Effector CD4-positive, alpha-beta T cell (primary cell): ENCODE measurements around the gene PLD2.
A peak's percentile ranks its signal among the peaks of the same experiment; 100 is the strongest.

Experiments used
- DNase-seq: peaks from one replicate; pipeline ENCODE4 v3.0.0-alpha.2; 2020
- total RNA-seq: gene quantifications from one replicate; lab custom pipeline; 2026; lab: John Stamatoyannopoulos, UW

The PLD2 gene, protein sequence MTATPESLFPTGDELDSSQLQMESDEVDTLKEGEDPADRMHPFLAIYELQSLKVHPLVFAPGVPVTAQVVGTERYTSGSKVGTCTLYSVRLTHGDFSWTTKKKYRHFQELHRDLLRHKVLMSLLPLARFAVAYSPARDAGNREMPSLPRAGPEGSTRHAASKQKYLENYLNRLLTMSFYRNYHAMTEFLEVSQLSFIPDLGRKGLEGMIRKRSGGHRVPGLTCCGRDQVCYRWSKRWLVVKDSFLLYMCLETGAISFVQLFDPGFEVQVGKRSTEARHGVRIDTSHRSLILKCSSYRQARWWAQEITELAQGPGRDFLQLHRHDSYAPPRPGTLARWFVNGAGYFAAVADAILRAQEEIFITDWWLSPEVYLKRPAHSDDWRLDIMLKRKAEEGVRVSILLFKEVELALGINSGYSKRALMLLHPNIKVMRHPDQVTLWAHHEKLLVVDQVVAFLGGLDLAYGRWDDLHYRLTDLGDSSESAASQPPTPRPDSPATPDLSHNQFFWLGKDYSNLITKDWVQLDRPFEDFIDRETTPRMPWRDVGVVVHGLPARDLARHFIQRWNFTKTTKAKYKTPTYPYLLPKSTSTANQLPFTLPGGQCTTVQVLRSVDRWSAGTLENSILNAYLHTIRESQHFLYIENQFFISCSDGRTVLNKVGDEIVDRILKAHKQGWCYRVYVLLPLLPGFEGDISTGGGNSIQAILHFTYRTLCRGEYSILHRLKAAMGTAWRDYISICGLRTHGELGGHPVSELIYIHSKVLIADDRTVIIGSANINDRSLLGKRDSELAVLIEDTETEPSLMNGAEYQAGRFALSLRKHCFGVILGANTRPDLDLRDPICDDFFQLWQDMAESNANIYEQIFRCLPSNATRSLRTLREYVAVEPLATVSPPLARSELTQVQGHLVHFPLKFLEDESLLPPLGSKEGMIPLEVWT
- total RNA-seq: 24.2 reads per million, percentile 51 among the genes with 10 or more reads in this experiment

DNA sequence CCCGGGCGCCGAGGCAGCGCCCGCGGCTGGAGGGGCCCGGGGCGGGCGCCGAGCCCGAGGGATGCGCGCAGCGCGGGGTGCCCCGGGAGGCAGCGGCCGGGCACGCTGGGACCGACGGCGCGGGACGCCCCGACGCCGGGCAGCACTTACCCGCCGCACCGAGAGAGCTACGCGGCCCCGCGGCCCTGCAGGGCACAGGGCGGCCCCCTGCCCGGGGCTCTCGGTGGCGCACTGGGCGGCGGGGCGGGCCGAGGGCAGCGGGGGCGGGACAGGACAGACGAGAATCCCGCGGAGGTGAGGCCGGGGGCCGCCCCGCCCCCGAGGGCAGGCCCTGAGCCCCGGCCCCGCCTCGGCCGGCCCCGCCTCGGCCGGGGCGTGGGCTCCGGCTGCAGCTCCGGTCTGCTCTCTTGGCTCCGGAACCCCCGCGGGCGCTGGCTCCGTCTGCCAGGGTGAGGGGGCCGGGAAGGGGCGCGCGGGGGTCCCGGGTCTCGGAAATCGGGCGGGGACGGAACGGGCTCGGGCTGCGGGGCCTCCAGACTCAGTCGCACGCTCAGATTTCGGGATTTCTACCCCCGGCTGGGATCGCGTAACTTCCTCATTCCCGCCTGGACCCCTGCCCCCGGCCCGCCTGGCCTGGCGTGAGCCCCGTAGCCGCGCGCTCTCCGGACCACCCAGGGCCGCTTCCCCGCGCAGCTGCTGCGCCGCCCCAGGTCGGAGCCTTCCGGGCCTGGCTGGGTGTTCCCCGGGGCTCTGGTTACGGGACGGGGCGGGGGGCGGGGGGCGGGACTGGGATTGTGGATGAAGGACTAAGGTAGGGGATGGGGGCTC, at the start of gene PLD2:
TSS of gene PLD2 (plus strand) at position 376 of the 828 bp plus-strand sequence. CDS start 621 bp downstream, outside the sequence.
- peak; percentile 82 for DNase-seq

DNA sequence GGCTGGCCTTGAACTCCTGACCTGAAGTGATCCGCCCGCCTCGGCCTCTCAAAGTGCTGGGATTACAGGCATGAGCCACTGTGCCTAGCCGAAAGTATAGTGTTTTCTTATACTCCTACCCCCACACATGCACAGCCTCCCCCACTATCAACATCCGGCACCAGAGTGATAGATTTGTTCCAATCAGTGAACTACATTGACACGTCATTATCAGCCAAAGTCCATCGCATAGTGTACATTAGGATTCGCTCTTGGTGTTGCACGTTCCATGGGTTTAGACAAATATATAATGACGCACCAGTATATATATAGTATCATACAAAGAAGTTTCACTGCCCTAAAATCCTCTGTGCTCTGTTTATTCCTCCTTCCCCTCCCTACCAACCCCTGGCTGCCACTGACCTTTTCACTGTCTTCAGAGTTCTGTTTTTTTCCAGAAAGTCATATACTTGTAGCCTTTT, 47.1 kb upstream of the PLD2 start:
- DNase-seq: no peak

DNA sequence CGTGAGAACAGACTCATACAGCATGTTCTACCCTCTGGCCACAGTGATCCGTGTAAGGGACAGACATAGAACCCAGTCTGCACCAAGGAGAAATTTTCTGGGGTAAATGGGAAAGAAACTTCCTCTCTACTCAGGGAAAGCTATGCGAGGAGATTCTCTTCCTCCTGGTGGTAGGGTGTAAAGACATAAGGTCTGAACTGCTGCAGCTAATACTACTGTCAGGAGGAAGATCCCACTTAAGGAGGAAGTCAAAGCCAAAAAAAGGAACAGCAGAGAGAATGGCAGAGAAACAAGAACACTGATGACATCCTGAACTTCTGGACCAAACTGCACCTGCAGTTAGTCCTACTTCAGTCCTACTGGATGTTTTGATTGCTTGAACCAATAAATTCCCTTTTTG, 42.4 kb upstream of the PLD2 start:
- DNase-seq: no peak

DNA sequence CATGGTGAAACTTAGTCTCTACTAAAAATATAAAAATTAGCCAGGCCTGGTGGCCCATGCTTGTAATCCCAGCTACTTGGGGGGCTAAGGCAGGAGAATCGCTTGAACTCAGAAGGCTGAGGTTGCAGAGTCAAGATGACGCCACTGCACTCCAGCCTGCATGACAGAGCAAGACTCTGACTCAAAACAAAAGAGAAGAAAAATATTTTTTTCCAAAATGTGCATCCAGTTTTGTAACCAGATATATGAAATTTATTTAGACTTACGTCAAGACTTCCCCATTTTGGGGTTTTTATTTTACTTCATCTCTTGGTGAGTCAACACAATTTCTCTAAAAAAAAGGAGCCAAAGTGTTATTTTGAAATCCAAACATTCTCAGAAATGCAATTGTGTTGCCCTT, 40.8 kb upstream of the PLD2 start:
- DNase-seq: no peak

DNA sequence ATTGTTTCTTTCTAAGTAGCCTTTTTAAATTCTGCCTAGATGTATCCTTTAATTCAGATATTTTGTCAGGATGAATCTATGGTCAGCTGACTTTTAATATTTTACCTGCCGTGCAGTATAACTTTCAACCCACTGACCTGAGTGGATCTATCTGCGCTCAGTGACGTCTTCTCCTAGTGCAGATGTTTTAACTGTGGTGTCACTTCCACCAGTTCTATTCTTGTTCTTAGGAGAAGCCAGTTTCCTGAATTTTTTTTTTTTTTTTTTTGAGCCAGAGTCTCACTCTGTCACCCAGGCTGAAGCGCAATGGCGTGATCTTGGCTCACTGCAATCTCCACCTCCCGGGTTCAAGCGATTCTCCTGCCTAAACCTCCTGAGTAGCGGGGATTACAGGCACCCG, 40.2 kb upstream of the PLD2 start:
- DNase-seq: no peak

DNA sequence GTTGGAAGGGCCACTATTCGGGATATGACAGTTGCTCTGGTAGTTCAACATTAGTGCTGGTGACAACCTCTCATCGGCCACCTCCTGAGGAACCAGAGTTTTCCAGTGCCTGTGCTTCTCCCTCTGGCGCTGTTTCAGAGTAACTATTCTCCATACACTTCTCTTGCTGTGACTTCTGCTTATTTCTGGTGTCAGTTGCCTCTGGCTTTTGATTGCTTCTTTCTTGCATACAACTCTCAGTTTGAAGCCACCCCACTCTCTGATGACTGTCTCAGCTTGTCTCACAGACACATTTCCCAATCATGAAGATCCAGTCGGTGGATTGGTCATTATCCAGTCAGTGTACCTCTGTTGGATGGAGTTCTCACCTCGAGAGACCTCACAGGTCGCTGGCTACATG, 38.7 kb upstream of the PLD2 start:
- DNase-seq: no peak

DNA sequence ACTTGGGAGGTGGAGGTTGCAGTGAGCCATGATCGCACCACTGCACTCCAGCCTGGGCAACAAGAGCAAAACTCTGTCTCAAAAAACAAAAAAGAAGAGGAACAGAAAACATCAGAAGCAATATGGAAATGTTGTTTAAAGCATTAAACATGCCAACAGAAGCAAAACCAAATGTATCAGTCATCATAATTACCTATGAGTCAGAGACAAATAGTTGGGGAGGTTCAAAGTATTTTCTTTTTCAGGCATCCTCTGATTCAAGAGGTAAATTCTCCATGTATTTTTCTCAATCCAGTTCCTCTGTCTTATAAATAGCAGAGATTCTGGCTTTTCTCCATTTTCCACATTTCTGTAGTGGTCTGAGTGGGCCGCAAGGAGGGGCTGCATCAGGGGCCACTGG, 37.3 kb upstream of the PLD2 start:
- no peak for DNase-seq

DNA sequence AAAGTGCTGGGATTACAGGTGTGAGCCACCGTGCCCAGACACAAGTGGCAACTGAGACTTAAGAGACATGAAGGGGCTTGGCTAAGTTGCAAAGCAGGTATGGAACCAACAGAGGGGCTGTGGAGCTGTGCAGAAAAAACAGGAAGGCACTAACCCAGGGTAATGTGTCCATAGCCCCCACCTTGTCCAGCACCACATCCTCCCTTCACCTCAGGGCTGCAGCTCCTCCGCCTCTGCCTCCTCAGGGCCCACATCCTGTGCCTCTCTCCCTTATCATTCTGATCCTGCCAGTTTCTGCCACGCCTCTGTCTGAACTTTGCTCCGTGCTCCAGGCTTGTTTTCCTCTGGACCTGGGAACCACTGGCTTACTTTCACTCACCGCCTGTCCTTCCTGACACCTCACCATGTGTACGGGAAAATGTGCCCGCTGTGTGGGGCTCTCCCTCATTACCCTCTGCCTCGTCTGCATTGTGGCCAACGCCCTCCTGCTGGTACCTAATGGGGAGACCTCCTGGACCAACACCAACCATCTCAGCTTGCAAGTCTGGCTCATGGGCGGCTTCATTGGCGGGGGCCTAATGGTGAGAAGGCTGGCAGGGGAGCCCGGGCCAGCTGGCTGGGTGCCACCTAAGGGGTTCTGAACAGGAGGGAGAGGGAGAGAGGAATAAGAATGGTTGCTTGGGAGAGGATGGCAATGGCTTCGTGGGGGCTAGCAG, 35.3 kb upstream of the PLD2 start, which contains the start of gene TM4SF5:
TSS of gene TM4SF5 (plus strand) at position 368 of the 716 bp plus-strand sequence. CDS start at position 405, 37 bp downstream.
- no peak for DNase-seq

DNA sequence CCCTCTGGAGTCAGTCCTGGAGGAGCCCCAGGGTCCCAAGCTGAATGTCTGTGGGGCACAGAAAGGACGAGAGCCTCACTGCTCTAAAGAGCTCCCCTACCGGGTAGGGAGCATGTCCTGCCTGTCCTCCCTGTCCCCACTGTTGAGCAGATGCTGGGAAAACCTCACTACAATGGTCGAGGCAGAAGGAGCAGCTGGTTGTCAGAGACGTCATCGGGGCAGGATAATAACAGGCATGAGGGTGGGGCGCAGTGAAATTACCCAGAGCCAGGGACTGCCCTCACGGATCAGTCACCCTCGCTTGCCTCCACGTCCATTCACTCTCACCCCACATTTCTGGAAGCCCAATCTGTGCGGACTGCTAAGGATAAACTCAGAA, 34.7 kb upstream of the PLD2 start:
- no peak for DNase-seq

DNA sequence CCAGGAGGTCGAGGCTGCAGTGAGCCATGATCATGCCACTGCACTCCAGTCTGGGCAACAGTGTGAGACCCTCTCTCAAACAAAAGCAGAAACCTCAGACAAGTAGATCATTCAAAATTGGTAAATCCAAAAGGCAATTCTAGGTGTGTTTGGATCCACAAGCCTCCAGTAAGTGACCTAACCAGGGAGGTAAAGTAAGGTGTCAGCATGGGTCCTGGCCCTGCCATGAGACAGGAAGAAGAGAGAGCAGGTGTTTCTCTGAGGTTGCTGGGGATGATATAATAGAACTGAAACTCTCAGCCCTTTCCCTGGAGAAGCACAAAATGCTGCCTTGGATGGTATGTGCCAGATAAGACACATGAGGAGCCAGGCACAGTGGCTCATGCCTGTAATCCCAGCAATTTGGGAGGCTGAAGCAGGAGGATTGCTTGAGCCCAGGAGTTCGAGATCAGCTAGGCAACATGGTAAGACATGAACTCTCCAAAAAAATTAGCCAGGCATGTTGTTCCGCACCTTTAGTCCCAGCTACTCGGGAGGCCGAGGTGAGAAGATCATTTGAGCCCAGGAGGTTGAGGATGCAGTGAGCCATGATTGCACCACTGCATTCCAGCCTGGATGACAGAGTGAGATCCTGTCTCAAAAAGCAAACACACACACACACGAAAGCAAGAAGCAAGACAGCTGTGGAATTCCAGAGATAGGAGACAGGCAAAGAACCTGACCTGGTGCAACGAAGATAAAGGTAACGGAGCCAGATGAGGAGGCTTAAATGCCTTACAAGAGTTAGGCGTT, 28.8 kb upstream of the PLD2 start:
- DNase-seq: no peak

DNA sequence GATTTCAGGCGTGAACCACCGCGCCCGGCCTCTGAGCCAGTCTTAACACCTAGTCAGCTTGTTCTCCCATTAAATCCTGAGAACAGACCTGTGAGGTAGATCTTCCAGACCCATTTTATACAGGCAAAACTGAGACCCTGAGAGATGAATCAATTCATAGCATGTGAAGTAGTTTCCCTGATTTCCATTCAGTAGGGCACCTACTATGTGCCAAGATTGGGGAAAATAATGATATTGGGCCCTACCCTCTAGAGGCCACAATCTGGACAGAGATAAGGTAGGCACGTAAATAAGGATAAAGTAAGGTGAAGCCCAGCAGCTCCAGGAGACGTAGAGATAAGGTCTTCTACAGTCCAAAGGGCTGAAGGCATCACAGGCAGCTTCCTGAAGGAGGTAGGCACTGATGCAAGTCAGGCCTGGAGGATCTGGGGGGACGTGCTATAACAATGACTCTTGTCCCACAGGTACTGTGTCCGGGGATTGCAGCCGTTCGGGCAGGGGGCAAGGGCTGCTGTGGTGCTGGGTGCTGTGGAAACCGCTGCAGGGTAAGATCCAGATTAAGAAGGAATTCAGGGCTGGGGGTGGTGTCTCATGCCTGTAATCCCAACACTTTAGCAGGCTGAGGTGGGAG, 26.5 kb upstream of the PLD2 start:
- no peak for DNase-seq

DNA sequence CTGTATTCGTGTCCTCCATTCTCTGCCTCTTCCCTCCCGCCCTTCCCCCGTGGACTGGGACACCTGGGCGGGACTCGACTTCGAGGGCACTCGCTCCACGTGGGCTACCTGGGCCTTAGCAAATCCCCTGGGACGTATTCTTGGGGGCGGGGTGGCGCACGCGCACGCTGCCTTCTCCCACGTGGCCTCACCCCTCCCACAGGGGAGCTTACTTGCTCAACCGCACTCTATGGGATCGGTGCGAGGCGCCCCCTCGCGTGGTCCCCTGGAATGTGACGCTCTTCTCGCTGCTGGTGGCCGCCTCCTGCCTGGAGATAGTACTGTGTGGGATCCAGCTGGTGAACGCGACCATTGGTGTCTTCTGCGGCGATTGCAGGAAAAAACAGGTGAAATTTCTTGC, 24.3 kb upstream of the PLD2 start:
- no peak for DNase-seq

DNA sequence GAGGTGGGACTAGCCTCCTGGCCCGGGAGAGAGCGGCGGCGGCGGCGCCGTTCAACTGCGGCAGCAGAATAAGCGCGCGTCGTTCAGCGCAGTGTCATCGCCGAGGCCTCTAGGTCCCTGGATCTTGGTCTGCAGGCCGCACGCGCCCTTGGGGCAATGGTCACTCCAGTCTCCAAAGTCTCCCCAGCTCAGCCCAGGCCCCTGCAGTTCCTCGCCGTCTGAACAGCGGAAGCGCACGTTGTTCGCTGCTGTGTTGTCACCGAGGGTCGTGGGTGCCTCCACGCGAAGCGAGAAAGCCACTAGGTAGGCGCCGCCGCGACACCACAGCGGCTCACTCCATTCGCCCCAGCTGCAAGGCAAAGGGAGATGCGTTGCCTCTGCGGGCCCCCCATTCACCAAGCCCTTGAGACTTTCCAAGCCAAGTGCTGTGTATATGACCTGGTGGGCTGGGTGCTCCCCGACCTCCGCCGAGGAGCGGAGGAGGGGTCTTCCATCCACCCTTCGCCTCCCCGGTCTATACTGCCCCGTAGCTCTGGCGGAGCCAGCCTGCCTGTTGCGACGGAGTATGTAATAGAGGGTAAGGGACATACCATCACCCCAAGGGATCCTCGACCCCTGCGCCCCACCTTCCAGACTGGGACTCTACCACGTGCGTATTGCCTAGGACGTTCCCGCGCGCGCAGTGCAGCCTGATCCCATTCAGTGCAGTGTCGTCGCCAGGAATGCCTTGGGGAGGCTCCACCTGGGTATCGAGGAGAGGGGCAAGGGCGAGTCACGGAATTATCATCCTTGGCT, 21.4 kb upstream of the PLD2 start:
- no peak for DNase-seq

DNA sequence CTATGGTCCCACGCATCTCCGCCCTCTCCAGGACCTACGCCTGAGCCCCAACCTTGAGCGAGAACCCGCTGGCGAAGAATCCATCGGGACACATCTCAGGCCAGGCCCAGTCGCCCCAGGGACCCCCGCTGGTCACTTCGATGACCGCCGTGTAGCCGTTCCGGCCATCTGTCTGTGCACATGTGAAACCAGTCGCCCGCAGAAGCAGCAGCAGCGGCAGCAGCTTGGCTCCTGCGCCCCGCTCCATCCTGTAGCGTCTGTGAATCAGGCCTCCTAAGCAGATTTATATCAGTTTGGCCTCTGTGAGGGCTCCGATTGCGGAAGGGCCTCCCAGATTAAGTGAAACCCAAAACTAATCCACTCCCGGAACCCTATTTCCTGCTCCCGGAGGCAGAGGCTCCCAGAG, 20.8 kb upstream of the PLD2 start, which contains the start of gene VMO1:
TSS of gene VMO1 (minus strand) at position 259 of the 406 bp plus-strand sequence. CDS start at position 247, 12 bp downstream.
- no peak for DNase-seq

DNA sequence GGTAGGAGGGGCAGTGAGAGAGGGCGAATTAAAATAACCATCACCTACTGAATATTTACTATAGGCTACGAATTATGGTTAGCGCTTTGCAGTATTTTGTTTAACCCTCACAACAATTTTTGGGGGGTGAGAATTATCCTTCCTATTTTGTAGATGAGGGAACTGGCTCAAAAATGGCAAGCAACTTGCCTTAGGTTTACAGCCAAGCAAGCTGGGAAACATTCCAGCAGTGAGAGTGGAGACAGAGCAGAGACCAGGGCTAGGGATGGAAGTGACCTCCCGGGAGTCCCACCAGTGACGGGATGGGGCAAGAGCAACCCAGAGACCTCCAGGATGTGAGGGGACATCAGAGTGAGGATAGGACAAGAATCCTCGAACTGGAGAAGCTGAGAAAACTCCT, 20.4 kb upstream of the PLD2 start:
- DNase-seq: no peak

DNA sequence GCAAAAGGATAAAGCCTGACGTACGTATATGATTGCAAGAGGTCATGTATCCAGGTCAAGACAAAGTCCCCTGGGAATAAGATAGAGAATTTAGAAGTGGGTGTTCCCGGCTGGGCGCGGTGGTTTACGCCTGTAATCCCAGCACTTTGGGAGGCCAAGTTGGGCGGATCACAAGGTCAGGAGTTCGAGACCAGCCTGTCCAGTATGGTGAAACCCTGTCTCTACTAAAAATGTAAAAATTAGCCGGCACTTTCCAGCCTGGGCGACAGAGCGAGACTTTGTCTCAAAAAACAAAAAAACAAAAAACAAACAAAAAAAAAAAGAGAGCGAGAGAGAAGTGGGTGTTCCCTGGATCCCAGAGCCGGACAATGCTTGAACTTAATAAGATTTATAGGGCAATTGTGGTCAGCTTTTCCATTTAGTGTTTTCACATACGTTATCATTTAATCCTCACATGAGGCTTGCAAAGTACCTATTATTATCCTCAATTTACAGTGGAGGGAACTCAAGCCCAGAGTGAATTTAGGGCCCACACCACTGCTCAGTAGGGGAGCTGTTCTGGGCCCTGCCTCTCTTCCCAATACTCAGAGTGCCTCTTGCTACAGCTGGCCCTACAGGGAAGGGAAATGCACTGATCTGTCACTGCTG, 18.7 kb upstream of the PLD2 start:
- DNase-seq: no peak

DNA sequence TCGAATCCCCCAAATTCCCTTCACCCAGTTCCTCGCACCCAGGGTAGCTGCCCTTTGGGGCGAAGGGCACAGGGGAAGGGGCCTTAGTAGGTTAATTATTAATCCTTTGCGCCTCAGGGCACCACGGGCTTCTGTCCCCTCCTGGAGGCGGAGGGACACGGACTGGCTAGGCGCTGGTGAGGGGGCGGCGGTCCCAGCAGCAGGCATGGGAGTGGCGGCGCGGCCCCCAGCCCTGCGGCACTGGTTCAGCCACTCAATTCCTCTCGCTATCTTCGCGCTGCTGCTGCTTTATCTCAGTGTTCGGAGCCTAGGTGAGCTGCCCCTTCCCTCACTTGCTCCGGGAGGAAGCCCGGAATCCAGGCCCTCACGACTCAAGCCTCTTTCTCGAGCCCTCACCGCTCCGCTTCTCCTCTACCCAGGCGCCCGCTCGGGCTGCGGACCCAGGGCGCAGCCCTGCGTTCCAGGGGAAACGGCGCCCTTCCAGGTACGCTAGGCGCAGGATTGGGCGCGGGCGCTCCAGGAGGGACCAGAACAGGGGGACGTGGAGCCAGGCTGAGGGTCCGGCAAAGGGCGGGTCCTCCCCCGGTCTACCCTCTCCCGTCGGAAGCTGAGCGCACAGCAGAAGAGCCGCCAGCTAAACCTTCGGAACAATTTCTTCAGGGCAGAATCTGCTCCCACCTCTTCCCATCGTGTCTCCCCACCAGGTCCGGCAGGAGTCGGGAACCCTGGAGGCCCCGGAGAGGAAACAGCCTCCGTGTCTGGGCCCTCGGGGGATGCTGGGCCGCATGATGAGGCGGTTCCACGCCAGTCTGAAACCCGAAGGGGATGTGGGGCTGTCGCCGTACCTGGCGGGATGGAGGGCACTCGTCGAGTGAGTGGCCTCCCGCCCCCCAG, 17.9 kb upstream of the PLD2 start, which contains the start of gene GLTPD2:
TSS of gene GLTPD2 (plus strand) at position 158 of the 894 bp plus-strand sequence. CDS start at position 206, 48 bp downstream.
- DNase-seq: no peak

DNA sequence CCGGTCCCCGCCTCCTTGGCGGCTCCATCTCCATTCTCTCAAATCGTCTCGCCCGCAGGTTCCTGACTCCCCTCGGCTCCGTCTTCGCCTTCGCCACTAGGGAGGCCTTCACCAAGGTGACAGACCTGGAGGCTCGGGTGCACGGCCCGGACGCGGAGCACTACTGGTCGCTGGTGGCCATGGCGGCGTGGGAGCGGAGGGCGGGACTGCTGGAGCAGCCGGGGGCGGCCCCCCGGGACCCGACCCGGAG, 17.3 kb upstream of the PLD2 start:
- DNase-seq: no peak
